22Rv1 (cell line): Measurements from ENCODE around the gene COX6A2.
"Not testable (repeated sequence)": the region's sequence is repeated elsewhere in the genome, so short reads cannot be mapped to it uniquely, and the experiment has no call there.

Experiments
- H3K27ac ChIP-seq: fragments of 450-650 bp; 2 replicates; pipeline ENCODE4 v1.5.1; 2017
- ZFX ChIP-seq: fragments of 450-650 bp; IDR thresholded peaks from 2 replicates; pipeline ENCODE4 v1.6.1; 2017; ENCODE audit warnings: antibody characterized with exemption, borderline replicate concordance
- TF ChIP-seq, protein P1 (sequence below): fragments of 450-650 bp; IDR thresholded peaks from 2 replicates; pipeline ENCODE4 v1.5.1; 2017; ENCODE audit warnings: mild to moderate bottlenecking

The COX6A2 gene

DNA sequence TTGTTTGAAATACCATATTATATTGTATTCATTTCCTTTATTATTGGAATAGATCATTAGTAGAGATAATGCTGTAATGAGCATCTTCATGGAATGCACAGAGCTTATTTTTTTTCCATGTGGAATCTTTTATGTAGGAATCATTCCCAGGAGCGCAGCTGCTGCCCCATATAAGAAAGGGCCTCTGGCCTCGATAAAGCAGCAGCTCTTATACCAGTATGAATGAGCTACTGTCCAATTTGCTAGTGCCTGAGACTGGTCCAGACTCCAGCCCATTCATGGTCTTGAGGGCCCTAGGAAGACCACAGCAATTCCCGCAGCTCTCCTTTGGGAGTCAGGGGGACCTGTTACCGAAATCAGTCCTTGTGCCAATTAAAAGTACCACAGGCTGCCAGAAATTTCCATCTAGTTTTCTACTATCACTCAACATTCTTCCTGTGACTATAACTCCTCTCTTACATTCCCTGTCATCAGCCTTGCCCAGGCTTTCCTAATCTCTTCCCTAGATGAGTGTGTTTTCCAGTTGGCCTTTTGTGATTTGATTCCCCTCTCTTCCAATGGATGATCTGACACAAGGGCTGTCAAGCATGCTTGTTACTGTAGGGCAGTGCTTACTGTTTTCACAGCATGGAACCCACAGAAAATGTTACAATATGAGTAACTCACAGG, 12.5 kb upstream of the COX6A2 start:
- H3K27ac ChIP-seq, result no peak overlapping the region
- TF ChIP-seq, protein P1, sequence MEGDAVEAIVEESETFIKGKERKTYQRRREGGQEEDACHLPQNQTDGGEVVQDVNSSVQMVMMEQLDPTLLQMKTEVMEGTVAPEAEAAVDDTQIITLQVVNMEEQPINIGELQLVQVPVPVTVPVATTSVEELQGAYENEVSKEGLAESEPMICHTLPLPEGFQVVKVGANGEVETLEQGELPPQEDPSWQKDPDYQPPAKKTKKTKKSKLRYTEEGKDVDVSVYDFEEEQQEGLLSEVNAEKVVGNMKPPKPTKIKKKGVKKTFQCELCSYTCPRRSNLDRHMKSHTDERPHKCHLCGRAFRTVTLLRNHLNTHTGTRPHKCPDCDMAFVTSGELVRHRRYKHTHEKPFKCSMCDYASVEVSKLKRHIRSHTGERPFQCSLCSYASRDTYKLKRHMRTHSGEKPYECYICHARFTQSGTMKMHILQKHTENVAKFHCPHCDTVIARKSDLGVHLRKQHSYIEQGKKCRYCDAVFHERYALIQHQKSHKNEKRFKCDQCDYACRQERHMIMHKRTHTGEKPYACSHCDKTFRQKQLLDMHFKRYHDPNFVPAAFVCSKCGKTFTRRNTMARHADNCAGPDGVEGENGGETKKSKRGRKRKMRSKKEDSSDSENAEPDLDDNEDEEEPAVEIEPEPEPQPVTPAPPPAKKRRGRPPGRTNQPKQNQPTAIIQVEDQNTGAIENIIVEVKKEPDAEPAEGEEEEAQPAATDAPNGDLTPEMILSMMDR, result no peak
- no peak for TF ChIP-seq ZFX

DNA sequence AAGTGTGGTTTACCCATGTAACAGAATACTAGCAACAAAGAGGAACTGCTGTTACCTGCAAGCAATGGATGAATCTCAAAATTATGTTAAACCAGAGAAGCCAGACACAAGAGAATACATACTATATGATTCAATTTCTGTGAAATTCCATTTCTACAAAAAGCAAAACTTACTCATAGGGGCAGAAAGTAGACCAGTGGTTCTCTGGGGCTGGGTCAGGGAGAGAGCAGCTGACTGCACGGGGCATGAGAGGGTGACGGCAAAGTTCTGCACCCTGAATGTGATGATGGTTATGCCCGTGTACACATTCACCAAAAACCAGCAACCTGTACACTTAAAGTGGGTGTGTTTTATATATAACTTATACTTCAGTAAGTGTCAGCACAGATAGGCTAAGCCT, 11.4 kb upstream of the COX6A2 start:
- no peak overlapping the region for H3K27ac ChIP-seq
- TF ChIP-seq ZFX, result no peak
- TF ChIP-seq, protein P1, result no peak

DNA sequence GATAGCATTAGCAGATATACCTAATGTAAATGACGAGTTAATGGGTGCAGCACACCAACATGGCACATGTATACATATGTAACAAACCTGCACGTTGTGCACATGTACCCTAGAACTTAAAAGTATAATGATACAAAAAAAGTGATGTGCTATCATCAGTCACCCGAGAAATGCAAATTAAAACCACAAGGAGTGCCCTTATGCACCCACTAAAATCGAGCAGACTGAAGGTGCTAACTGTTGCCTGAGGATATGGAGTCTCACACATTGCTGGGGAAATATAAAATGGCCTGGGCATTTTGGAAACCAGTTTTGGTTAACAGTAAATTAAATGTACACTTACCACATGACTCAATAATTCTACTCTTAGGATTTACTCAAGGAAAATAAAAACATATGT, 10.9 kb upstream of the COX6A2 start:
- H3K27ac ChIP-seq, result not testable (repeated sequence)

DNA sequence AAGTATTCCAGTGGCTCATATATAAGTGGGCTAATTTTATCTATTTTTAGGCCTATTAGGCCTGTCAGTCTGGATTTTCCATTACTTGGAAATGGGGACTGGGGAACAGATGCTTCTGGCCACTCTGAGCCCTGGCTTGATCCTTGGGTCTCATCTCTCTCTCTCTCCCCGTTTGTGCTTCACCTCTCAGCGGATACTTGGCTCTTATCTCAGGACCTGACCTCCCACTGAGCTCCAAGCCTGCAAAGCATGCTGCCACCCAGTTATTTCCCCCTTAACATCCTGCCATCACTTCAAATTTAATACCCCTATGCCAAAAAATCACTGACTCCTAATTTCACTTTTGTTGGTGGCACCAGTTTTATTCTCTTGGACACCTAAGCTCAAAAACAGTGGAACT, 10.3 kb upstream of the COX6A2 start:
- no peak for TF ChIP-seq ZFX
- TF ChIP-seq, protein P1, result no peak
- no peak overlapping the region for H3K27ac ChIP-seq

DNA sequence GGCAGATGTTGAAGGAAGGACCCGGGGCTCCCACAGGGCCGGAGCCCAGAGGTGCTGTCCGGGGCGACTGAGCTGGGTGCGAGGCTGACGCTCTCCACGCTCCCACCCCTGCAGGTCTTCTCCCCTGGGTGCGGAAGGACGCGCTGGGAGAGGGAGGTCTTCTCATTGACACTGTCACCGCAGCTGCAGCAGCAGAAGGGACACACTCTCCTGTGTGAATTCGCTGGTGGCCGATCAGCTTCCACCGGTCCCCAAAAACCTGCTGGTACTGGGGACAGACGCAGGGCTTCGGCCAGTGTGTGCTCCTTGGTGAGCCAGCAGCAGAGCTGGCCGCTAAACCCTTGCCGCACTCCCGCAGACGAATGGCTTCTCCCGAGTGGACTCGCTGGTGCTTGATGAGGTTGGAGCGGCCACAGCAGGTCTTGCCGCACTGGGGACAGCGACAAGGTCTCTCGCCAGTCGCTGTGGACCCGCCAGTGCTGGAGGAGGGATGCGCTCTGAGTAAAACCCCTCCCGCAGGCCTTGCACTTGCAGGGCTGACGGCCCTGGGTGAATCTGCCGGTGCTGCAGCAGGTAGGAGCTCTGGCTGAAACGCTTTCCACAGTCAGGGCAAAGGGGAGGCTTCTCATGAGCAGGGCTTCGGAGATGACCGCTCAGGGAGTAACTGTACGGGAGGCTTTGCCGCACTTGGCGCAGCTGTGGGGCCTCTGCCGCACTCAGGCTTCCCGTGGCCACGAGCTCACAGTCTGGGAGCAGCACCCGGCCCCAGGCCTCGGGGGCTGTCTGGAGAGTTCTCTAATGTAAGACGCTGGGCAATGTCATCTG, 8.3 kb upstream of the COX6A2 start:
- TF ChIP-seq ZFX, result no peak
- TF ChIP-seq, protein P1, result no peak
- H3K27ac ChIP-seq, result no peak overlapping the region

DNA sequence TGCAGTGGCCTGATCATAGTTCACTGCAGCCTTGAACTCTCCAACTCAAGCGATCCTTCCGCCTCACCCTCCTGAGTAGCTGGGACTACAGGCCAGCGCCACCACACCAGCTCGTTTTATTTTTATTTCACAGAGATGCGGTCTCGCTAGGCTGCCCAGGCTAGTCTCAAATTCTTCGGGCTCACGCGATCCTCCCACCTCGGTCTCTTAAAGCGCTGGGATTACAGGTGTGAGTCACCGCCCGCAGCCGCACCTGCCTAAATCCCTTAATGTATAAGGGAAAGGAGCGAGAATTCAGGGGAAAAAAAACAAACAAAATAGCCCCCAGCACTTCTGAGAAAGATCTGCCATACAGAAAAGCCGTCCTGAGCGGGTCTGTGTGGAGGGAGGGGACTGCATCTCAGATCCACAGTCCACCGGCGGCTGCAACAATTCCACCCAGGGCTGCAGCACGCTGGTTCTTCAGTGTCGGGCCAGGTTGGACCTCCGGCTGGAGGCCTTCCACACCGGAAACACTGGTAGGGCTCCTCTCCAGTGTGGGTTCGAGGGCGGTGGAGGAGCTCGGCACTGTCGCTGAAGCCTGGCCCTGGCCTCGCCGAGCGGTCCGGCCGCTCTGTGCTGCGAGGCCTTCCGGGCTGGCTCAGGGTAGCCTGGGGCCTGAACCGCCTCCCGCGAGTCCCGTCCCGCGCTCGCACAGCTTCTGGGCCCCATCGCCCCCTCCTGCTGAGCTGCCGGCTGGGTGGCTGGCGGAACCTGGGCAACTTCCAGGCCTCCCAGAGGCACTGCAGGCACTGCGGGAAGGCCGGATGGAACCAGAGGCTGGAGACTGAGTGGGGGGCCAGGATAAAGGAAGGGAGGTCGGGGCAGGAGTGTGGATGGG, 7.4 kb upstream of the COX6A2 start:
- TF ChIP-seq, protein P1, result no peak
- TF ChIP-seq ZFX, result no peak

DNA sequence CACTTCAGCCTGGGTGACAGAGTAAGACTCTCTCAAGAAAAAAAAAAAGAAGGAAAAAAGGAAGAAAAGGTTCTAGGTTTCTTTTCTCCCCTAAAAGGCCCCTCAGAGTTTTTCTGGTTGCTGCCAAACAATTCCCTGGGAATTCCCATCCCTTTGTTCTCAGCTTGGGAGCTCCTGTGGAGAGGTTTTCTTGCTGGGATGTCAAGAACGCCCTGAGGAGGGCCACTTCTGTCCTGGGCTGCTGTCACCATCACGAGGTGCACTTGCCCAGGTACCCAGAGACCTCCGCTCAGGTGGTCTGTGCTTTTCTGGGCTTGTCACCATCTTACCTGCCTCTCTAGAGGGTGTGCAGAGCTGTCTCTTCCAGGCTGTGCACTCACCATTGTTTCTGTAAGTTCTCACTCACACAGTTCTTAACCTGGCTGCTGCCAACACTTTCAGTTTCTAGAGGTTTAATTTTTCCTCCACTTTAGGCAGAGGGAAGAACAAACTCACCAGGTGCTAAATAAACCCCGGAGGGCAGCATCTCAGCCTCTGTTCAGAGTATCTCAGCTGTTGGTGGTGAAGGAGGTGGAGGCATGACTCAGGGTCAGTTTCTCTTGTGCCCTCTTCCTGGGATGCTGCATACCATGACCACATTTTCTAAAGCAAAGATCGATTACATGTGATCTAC, 2.4 kb upstream of the COX6A2 start:
- no peak overlapping the region for H3K27ac ChIP-seq
- TF ChIP-seq, protein P1, result no peak
- no peak for TF ChIP-seq ZFX

More for the DNA sequence above, 7.4 kb upstream of the COX6A2 start:
- H3K27ac ChIP-seq, result no peak overlapping the region
